NB4 (cell line): ENCODE data around the gene NIT1.

Source experiments
- POLR2A ChIP-seq: IDR thresholded peaks from 2 replicates; pipeline ENCODE4 v1.6.1; 2011; ENCODE audit warnings: mild to moderate bottlenecking; ENCODE audit not compliant: insufficient read length; ENCODE audit errors: extremely low read depth
- TF ChIP-seq, protein P1 (sequence below): IDR thresholded peaks from one replicate; pipeline ENCODE4 v1.5.1; 2012; ENCODE audit warnings: low read depth, low read length

DNA sequence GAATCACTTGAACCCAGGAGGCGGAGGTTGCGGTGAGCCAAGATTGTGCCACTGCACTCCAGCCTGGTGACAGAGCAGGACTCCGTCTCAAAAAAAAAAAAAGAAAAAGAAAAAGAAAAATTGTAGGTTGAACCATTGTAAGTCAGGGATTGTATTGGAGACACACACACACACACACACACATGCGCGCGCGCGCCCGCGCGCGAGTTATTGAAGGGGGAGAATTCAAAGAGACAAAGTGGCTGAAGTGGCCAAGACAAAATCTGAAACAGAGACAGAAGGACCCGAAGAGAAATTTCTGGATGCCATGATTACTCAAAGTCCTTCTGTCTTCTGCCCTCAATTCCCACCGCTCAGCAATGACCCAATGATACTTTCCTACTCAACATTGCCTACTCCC is 23.4 kb upstream of the NIT1 start:
- TF ChIP-seq, protein P1, sequence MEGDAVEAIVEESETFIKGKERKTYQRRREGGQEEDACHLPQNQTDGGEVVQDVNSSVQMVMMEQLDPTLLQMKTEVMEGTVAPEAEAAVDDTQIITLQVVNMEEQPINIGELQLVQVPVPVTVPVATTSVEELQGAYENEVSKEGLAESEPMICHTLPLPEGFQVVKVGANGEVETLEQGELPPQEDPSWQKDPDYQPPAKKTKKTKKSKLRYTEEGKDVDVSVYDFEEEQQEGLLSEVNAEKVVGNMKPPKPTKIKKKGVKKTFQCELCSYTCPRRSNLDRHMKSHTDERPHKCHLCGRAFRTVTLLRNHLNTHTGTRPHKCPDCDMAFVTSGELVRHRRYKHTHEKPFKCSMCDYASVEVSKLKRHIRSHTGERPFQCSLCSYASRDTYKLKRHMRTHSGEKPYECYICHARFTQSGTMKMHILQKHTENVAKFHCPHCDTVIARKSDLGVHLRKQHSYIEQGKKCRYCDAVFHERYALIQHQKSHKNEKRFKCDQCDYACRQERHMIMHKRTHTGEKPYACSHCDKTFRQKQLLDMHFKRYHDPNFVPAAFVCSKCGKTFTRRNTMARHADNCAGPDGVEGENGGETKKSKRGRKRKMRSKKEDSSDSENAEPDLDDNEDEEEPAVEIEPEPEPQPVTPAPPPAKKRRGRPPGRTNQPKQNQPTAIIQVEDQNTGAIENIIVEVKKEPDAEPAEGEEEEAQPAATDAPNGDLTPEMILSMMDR = no peak
- TF ChIP-seq POLR2A = no peak
